Measurements from ENCODE around the gene DBP.

DBP gene

GRCh38 chr19:48639483-48640375 lies 2.5 kb upstream of the DBP start:
- Histone ChIP-seq H3K9me3 (replicated peaks in 1 of 2; ENCODE audit: control insufficient read depth in 2 of 2, insufficient read depth in 1 of 2, low read depth in 1 of 2, low read length in 2 of 2) (peaks cover 0 to 3% of the 10 kb centered on the region in 2 donors), H3K4me2 (ENCODE audit: insufficient read depth, low read length, poor library complexity, severe bottlenecking) (no peak overlapping the region), H3K79me1 (ENCODE audit: low read depth, low read length) (peaks cover 6% of the 10 kb centered on the region), H3K4me1 (ENCODE audit: control insufficient read depth in 2 of 2, insufficient read depth in 1 of 2, low read depth in 1 of 2, low read length in 2 of 2) (peaks cover 16 to 25% of the 10 kb centered on the region in 2 donors), H2BK120ac (ENCODE audit: low read depth, low read length) (peak overlapping the region; percentile 65), H2AFZ (ENCODE audit: low read length) (no peak overlapping the region), H2BK12ac (ENCODE audit: low read length) (peak overlapping the region; percentile 78), H3K9ac (ENCODE audit: low read depth, low read length, poor library complexity) (peak overlapping the region; percentile 60), H3K18ac (ENCODE audit: low read length) (peak overlapping the region; percentile 71), H3K27me3 (ENCODE audit: control insufficient read depth in 3 of 3, insufficient read depth in 3 of 3, low read depth in 1 of 3, low read length in 3 of 3) (peaks cover 0 to 4% (median 0%) of the 10 kb centered on the region in 3 experiments), H3K4ac (ENCODE audit: low read length) (no peak overlapping the region), H2AK5ac (ENCODE audit: low read depth, low read length) (peak overlapping the region; percentile 62), H3K27ac (replicated peaks; ENCODE audit: low read length) (no peak overlapping the region), H4K91ac (ENCODE audit: low read depth, low read length, poor library complexity) (no peak overlapping the region), H2BK5ac (ENCODE audit: low read length) (peak overlapping the region; percentile 87), H3K36me3 (replicated peaks in 1 of 2; ENCODE audit: control insufficient read depth in 2 of 2, insufficient read depth in 2 of 2, low read length in 2 of 2) (peaks cover 0 to 4% of the 10 kb centered on the region in 2 donors), H3K23ac (ENCODE audit: low read depth, low read length, poor library complexity) (no peak overlapping the region), H4K8ac (ENCODE audit: low read depth, low read length) (no peak overlapping the region), H3K14ac (ENCODE audit: low read length) (no peak overlapping the region), H2BK15ac (ENCODE audit: low read length) (peak overlapping the region; percentile 19), H3K4me3 (ENCODE audit: low read length in 2 of 2) (no peak overlapping the region)
- WGBS, 2 donors (ENCODE audit: extremely low coverage in 2 of 2, insufficient read length in 2 of 2, insufficient replicate concordance in 1 of 2): no CpG with 5 or more reads among the region's 33 CpGs
- no peak for DNase-seq (ENCODE audit: low spot score)

GRCh38 chr19:48638831-48639381 lies 1.7 kb upstream of the DBP start:
- H3K18ac ChIP-seq (ENCODE audit: low read length): peak overlapping the region; percentile 53
- no peak overlapping the region for H3K4me2 ChIP-seq (ENCODE audit: insufficient read depth, low read length, poor library complexity, severe bottlenecking)
- H3K79me1 ChIP-seq (ENCODE audit: low read depth, low read length): no peaks in the 10 kb centered on the region
- no peak for DNase-seq (ENCODE audit: low spot score)
- H3K4ac ChIP-seq (ENCODE audit: low read length): no peak overlapping the region
- WGBS, 2 donors (ENCODE audit: extremely low coverage in 2 of 2, insufficient read length in 2 of 2, insufficient replicate concordance in 1 of 2): no CpG with 5 or more reads among the region's 16 CpGs
- peak overlapping the region; percentile 59 for H3K27ac ChIP-seq (replicated peaks; ENCODE audit: low read length)
- H2BK5ac ChIP-seq (ENCODE audit: low read length): no peak overlapping the region
- H4K8ac ChIP-seq (ENCODE audit: low read depth, low read length): no peak overlapping the region
- H2AK5ac ChIP-seq (ENCODE audit: low read depth, low read length): peak overlapping the region; percentile 62
- peak overlapping the region; percentile 65 for H2BK120ac ChIP-seq (ENCODE audit: low read depth, low read length)
- H3K36me3 ChIP-seq (replicated peaks in 1 of 2; ENCODE audit: control insufficient read depth in 2 of 2, insufficient read depth in 2 of 2, low read length in 2 of 2): peaks cover 0 to 4% of the 10 kb centered on the region in 2 donors
- H3K14ac ChIP-seq (ENCODE audit: low read length): no peak overlapping the region
- peaks cover 0 to 3% of the 10 kb centered on the region in 2 donors for H3K9me3 ChIP-seq (replicated peaks in 1 of 2; ENCODE audit: control insufficient read depth in 2 of 2, insufficient read depth in 1 of 2, low read depth in 1 of 2, low read length in 2 of 2)
- peak overlapping the region; percentile 78 for H2BK12ac ChIP-seq (ENCODE audit: low read length)
- H4K91ac ChIP-seq (ENCODE audit: low read depth, low read length, poor library complexity): no peak overlapping the region
- peak overlapping the region; percentile 19 for H2BK15ac ChIP-seq (ENCODE audit: low read length)
- peak overlapping the region; percentile 46 for H3K9ac ChIP-seq (ENCODE audit: low read depth, low read length, poor library complexity)
- H3K27me3 ChIP-seq (ENCODE audit: control insufficient read depth in 3 of 3, insufficient read depth in 3 of 3, low read depth in 1 of 3, low read length in 3 of 3): peaks cover 0 to 4% (median 0%) of the 10 kb centered on the region in 3 experiments
- peaks cover 16 to 26% of the 10 kb centered on the region in 2 donors for H3K4me1 ChIP-seq (ENCODE audit: control insufficient read depth in 2 of 2, insufficient read depth in 1 of 2, low read depth in 1 of 2, low read length in 2 of 2)
- peak overlapping the region in 1 of 2 donors; percentile 71 for H3K4me3 ChIP-seq (ENCODE audit: low read length in 2 of 2)
- no peak overlapping the region for H3K23ac ChIP-seq (ENCODE audit: low read depth, low read length, poor library complexity)
- peak overlapping the region; percentile 77 for H2AFZ ChIP-seq (ENCODE audit: low read length)

GRCh38 chr19:48637948-48638830 lies 1.0 kb upstream of the DBP start:
- H3K4me1 ChIP-seq (ENCODE audit: control insufficient read depth in 2 of 2, insufficient read depth in 1 of 2, low read depth in 1 of 2, low read length in 2 of 2): peaks cover 20 to 29% of the 10 kb centered on the region in 2 donors
- H2BK12ac ChIP-seq (ENCODE audit: low read length): peak overlapping the region; percentile 48
- peak; percentile 90 for DNase-seq (ENCODE audit: low spot score)
- H3K4me2 ChIP-seq (ENCODE audit: insufficient read depth, low read length, poor library complexity, severe bottlenecking): peak overlapping the region; percentile 97
- peak overlapping the region; percentile 46 for H3K9ac ChIP-seq (ENCODE audit: low read depth, low read length, poor library complexity)
- H2BK5ac ChIP-seq (ENCODE audit: low read length): no peak overlapping the region
- WGBS, 2 donors (ENCODE audit: extremely low coverage in 2 of 2, insufficient read length in 2 of 2, insufficient replicate concordance in 1 of 2): no CpG with 5 or more reads among the region's 29 CpGs
- H2AFZ ChIP-seq (ENCODE audit: low read length): peak overlapping the region; percentile 77
- H2AK5ac ChIP-seq (ENCODE audit: low read depth, low read length): peak overlapping the region; percentile 62
- no peak overlapping the region for H4K91ac ChIP-seq (ENCODE audit: low read depth, low read length, poor library complexity)
- peaks cover under 1 to 7% of the 10 kb centered on the region in 2 donors for H3K36me3 ChIP-seq (replicated peaks in 1 of 2; ENCODE audit: control insufficient read depth in 2 of 2, insufficient read depth in 2 of 2, low read length in 2 of 2)
- H3K23ac ChIP-seq (ENCODE audit: low read depth, low read length, poor library complexity): no peak overlapping the region
- peaks cover 0 to 3% of the 10 kb centered on the region in 2 donors for H3K9me3 ChIP-seq (replicated peaks in 1 of 2; ENCODE audit: control insufficient read depth in 2 of 2, insufficient read depth in 1 of 2, low read depth in 1 of 2, low read length in 2 of 2)
- H3K4me3 ChIP-seq (ENCODE audit: low read length in 2 of 2): peak overlapping the region; percentile 71
- no peak overlapping the region for H3K4ac ChIP-seq (ENCODE audit: low read length)
- peak overlapping the region; percentile 80 for H2BK15ac ChIP-seq (ENCODE audit: low read length)
- no peak overlapping the region for H3K14ac ChIP-seq (ENCODE audit: low read length)
- peaks cover 0 to 4% (median 0%) of the 10 kb centered on the region in 3 experiments for H3K27me3 ChIP-seq (ENCODE audit: control insufficient read depth in 3 of 3, insufficient read depth in 3 of 3, low read depth in 1 of 3, low read length in 3 of 3)
- no peak overlapping the region for H4K8ac ChIP-seq (ENCODE audit: low read depth, low read length)
- no peak overlapping the region for H2BK120ac ChIP-seq (ENCODE audit: low read depth, low read length)
- H3K18ac ChIP-seq (ENCODE audit: low read length): peak overlapping the region; percentile 93
- peak overlapping the region; percentile 89 for H3K27ac ChIP-seq (replicated peaks; ENCODE audit: low read length)
- H3K79me1 ChIP-seq (ENCODE audit: low read depth, low read length): no peaks in the 10 kb centered on the region

Measured in neuronal stem cell (in vitro differentiated cells).